Activated CD8-positive, alpha-beta memory T cell treated with anti-CD3 and anti-CD28 coated beads for 24 hours (primary cell): ENCODE data around the gene RAB3IL1.
"Not testable (repeated sequence)": the region's sequence is repeated elsewhere in the genome, so short reads cannot be mapped to it uniquely, and the experiment has no call there.

ENCODE experiments used
- DNase-seq: peaks from one replicate; pipeline ENCODE4 v3.0.0-alpha.2; 2020

Gene RAB3IL1

GRCh38 chr11:61882879-61883278, 34.5 kb downstream of the RAB3IL1 start:
- no peak for DNase-seq

- not testable (repeated sequence) for DNase-seq
Observed at GRCh38 chr11:61882267-61882666, 35.1 kb downstream of the RAB3IL1 start.

- DNase-seq: no peak
Observed at GRCh38 chr11:61881397-61881796, 36.0 kb downstream of the RAB3IL1 start.

- DNase-seq: no peak
Observed at GRCh38 chr11:61880454-61880853, 36.9 kb downstream of the RAB3IL1 start.

GRCh38 chr11:61880031-61880430, 37.3 kb downstream of the RAB3IL1 start:
- DNase-seq: no peak

- DNase-seq: no peak
Observed at GRCh38 chr11:61879152-61879551, 38.2 kb downstream of the RAB3IL1 start.

GRCh38 chr11:61875698-61876097, 41.7 kb downstream of the RAB3IL1 start:
- no peak for DNase-seq

- DNase-seq: no peak
Observed at GRCh38 chr11:61874853-61875252, 42.5 kb downstream of the RAB3IL1 start.

- DNase-seq: no peak
Observed at GRCh38 chr11:61874377-61874809, 43.0 kb downstream of the RAB3IL1 start.

- DNase-seq: no peak
Observed at GRCh38 chr11:61873588-61874376, 43.6 kb downstream of the RAB3IL1 start.

GRCh38 chr11:61872935-61873565, 44.3 kb downstream of the RAB3IL1 start:
- DNase-seq: no peak

- peak; percentile 84 for DNase-seq
Observed at GRCh38 chr11:61871158-61871597, 46.2 kb downstream of the RAB3IL1 start.

- no peak for DNase-seq
Observed at GRCh38 chr11:61870541-61871031, 46.8 kb downstream of the RAB3IL1 start.

- no peak for DNase-seq
Observed at GRCh38 chr11:61869708-61870451, 47.5 kb downstream of the RAB3IL1 start.

GRCh38 chr11:61869429-61869707, 48.0 kb downstream of the RAB3IL1 start:
- no peak for DNase-seq

- DNase-seq: no peak
Observed at GRCh38 chr11:61868571-61869428, 48.6 kb downstream of the RAB3IL1 start.

GRCh38 chr11:61866958-61867343, 50.4 kb downstream of the RAB3IL1 start:
- DNase-seq: no peak

- no peak for DNase-seq
Observed at GRCh38 chr11:61866231-61866957, 51.0 kb downstream of the RAB3IL1 start.

GRCh38 chr11:61864814-61865775, 52.3 kb downstream of the RAB3IL1 start:
- no peak for DNase-seq

- DNase-seq: no peak
Observed at GRCh38 chr11:61863548-61864081, 53.8 kb downstream of the RAB3IL1 start.
